ENCODE measurements around the gene ARID3C.
"Not testable (repeated sequence)": the region's sequence is repeated elsewhere in the genome, so short reads cannot be mapped to it uniquely, and the experiment has no call there.

Gene ARID3C

GRCh38 chr9:34646211-34647083 is 17.6 kb upstream of the ARID3C start, which contains the start of gene GALT:
GALT (plus strand) TSS chr9:34646675; CDS start chr9:34646705, 30 bp downstream.
- no peaks in the 10 kb centered on the region for H3K27me3 Mint-ChIP-seq
- H3K27ac Mint-ChIP-seq = peak within 1 kb of the TSS; percentile 88
- no peaks in the 10 kb centered on the region for H3K9me3 Mint-ChIP-seq
- peak within 1 kb of the TSS; percentile 88 to 95 for H3K4me3 Mint-ChIP-seq
- H3K4me1 Mint-ChIP-seq = peaks cover 22 to 45% of the 10 kb centered on the region in 2 donors
- H3K36me3 Mint-ChIP-seq = peaks cover 22 to 26% of the 10 kb centered on the region in 2 donors
- DNase-seq = peak; percentile 88
- ATAC-seq (replicated peaks) = peak; percentile 91 to 92

- no peaks in the 10 kb centered on the region for H3K27me3 Mint-ChIP-seq
- peaks cover 22 to 35% of the 10 kb centered on the region in 2 donors for H3K4me1 Mint-ChIP-seq
- H3K9me3 Mint-ChIP-seq = no peaks in the 10 kb centered on the region
- DNase-seq (no peak), ATAC-seq (replicated peaks) (no peak)
- peaks cover 19 to 25% of the 10 kb centered on the region in 2 donors for H3K36me3 Mint-ChIP-seq
- H3K4me3 Mint-ChIP-seq = no peak overlapping the region
- H3K27ac Mint-ChIP-seq = no peak overlapping the region
Observed at GRCh38 chr9:34644766-34645314, 16.0 kb upstream of the ARID3C start.

GRCh38 chr9:34642679-34643078 is 13.8 kb upstream of the ARID3C start:
- H3K9me3 Mint-ChIP-seq = no peaks in the 10 kb centered on the region
- DNase-seq = no peak
- H3K36me3 Mint-ChIP-seq = peaks cover 0 to 4% of the 10 kb centered on the region in 2 donors
- H3K4me3 Mint-ChIP-seq = no peak overlapping the region
- no peak overlapping the region for H3K27ac Mint-ChIP-seq
- H3K4me1 Mint-ChIP-seq = peaks cover 18 to 22% of the 10 kb centered on the region in 2 donors
- H3K27me3 Mint-ChIP-seq = no peaks in the 10 kb centered on the region
- ATAC-seq (replicated peaks) = no peak

- H3K9me3 Mint-ChIP-seq; DNase-seq; H3K27me3 Mint-ChIP-seq; H3K4me3 Mint-ChIP-seq; ATAC-seq (replicated peaks); H3K27ac Mint-ChIP-seq: not testable (repeated sequence)
- peaks cover 10 to 20% of the 10 kb centered on the region in 2 donors for H3K36me3 Mint-ChIP-seq
- peaks cover 22 to 34% of the 10 kb centered on the region in 2 donors for H3K4me1 Mint-ChIP-seq
Observed at GRCh38 chr9:34639322-34639721, 10.5 kb upstream of the ARID3C start.

- Mint-ChIP-seq H3K27me3 (no peaks in the 10 kb centered on the region), H3K4me3 (peak overlapping the region; percentile 88 to 93), H3K9me3 (no peaks in the 10 kb centered on the region), H3K36me3 (peaks cover 10 to 26% of the 10 kb centered on the region in 2 donors), H3K27ac (peak overlapping the region; percentile 95), H3K4me1 (peaks cover 26 to 41% of the 10 kb centered on the region in 2 donors)
- no peak for ATAC-seq (replicated peaks)
- DNase-seq = no peak
Observed at GRCh38 chr9:34638138-34638445, 9.2 kb upstream of the ARID3C start.

GRCh38 chr9:34637356-34638137 is 8.7 kb upstream of the ARID3C start, which contains the start of gene SIGMAR1:
SIGMAR1 (minus strand) TSS chr9:34637787; CDS start chr9:34637697, 90 bp downstream.
- Mint-ChIP-seq H3K27me3 (no peaks in the 10 kb centered on the region), H3K4me1 (peaks cover 26 to 41% of the 10 kb centered on the region in 2 donors), H3K36me3 (peaks cover 12 to 29% of the 10 kb centered on the region in 2 donors), H3K9me3 (no peaks in the 10 kb centered on the region), H3K4me3 (peak within 1 kb of the TSS; percentile 88 to 93), H3K27ac (peak within 1 kb of the TSS; percentile 95)
- DNase-seq (peak; percentile 92), ATAC-seq (replicated peaks) (peak; percentile 92 to 94)

GRCh38 chr9:34636791-34637355 is 8.0 kb upstream of the ARID3C start:
- no peaks in the 10 kb centered on the region for H3K27me3 Mint-ChIP-seq
- H3K4me3 Mint-ChIP-seq = peak overlapping the region; percentile 88 to 93
- DNase-seq (no peak), ATAC-seq (replicated peaks) (peak in 1 of 2 donors; percentile 29)
- peak overlapping the region; percentile 83 for H3K27ac Mint-ChIP-seq
- no peaks in the 10 kb centered on the region for H3K9me3 Mint-ChIP-seq
- peaks cover 26 to 41% of the 10 kb centered on the region in 2 donors for H3K4me1 Mint-ChIP-seq
- peaks cover 12 to 36% of the 10 kb centered on the region in 2 donors for H3K36me3 Mint-ChIP-seq

GRCh38 chr9:34635556-34635955 is 6.7 kb upstream of the ARID3C start:
- Mint-ChIP-seq H3K4me3 (peak overlapping the region; percentile 61 to 63), H3K9me3 (no peaks in the 10 kb centered on the region)
- no peak for DNase-seq

GRCh38 chr9:34634551-34635248 is 5.8 kb upstream of the ARID3C start:
- peaks cover 12 to 36% of the 10 kb centered on the region in 2 donors for H3K36me3 Mint-ChIP-seq
- no peaks in the 10 kb centered on the region for H3K9me3 Mint-ChIP-seq
- peaks cover 11 to 14% of the 10 kb centered on the region in 2 donors for H3K27me3 Mint-ChIP-seq
- no peak overlapping the region for H3K4me3 Mint-ChIP-seq
- no peak overlapping the region for H3K27ac Mint-ChIP-seq
- H3K4me1 Mint-ChIP-seq = peaks cover 28 to 41% of the 10 kb centered on the region in 2 donors
- DNase-seq (no peak), ATAC-seq (replicated peaks) (no peak)

More at GRCh38 chr9:34635556-34635955, 6.7 kb upstream of the ARID3C start:
- H3K36me3 Mint-ChIP-seq = peaks cover 12 to 36% of the 10 kb centered on the region in 2 donors
- H3K4me1 Mint-ChIP-seq = peaks cover 27 to 41% of the 10 kb centered on the region in 2 donors
- H3K27ac Mint-ChIP-seq = no peak overlapping the region
- H3K27me3 Mint-ChIP-seq = peaks cover 4 to 5% of the 10 kb centered on the region in 2 donors
- ATAC-seq (replicated peaks) = no peak

- ATAC-seq (replicated peaks) (peak; percentile 32 to 35), DNase-seq (peak; percentile 39)
- H3K27me3 Mint-ChIP-seq = peaks cover 17 to 21% of the 10 kb centered on the region in 2 donors
- H3K9me3 Mint-ChIP-seq = no peaks in the 10 kb centered on the region
- H3K4me3 Mint-ChIP-seq = no peak overlapping the region
- H3K27ac Mint-ChIP-seq = peak overlapping the region; percentile 43
- peaks cover 12 to 36% of the 10 kb centered on the region in 2 donors for H3K36me3 Mint-ChIP-seq
- H3K4me1 Mint-ChIP-seq = peaks cover 33 to 46% of the 10 kb centered on the region in 2 donors
Observed at GRCh38 chr9:34633851-34634550, 5.1 kb upstream of the ARID3C start.

GRCh38 chr9:34633166-34633565 is 4.3 kb upstream of the ARID3C start:
- H3K36me3 Mint-ChIP-seq = peaks cover 12 to 36% of the 10 kb centered on the region in 2 donors
- no peak for ATAC-seq (replicated peaks)
- no peak for DNase-seq
- no peak overlapping the region for H3K27ac Mint-ChIP-seq
- peaks cover 22 to 28% of the 10 kb centered on the region in 2 donors for H3K27me3 Mint-ChIP-seq
- no peaks in the 10 kb centered on the region for H3K9me3 Mint-ChIP-seq
- H3K4me3 Mint-ChIP-seq = no peak overlapping the region
- peaks cover 33 to 49% of the 10 kb centered on the region in 2 donors for H3K4me1 Mint-ChIP-seq

- Mint-ChIP-seq H3K4me1 (peaks cover 20 to 34% of the 10 kb centered on the region in 2 donors), H3K36me3 (peaks cover 8 to 26% of the 10 kb centered on the region in 2 donors), H3K4me3 (peak overlapping the region in 1 of 2 donors; percentile 27), H3K9me3 (no peaks in the 10 kb centered on the region), H3K27me3 (peaks cover 47 to 54% of the 10 kb centered on the region in 2 donors), H3K27ac (no peak overlapping the region)
- ATAC-seq (replicated peaks) = no peak
- DNase-seq = no peak
Observed at GRCh38 chr9:34630402-34631154, 1.7 kb upstream of the ARID3C start.

Data from stimulated activated naive B cell treated with anti-CD40 and anti-IgM and Interleukin-4, amounts not matched to agents 10 μg/mL and 1 μg/mL and 100 μg/mL, for 72 hours (primary cell).